Mesenchymal stem cell (in vitro differentiated cells and primary cell): Measurements from ENCODE around the gene PFAS.

Experiments used
- DNase-seq: peaks from one replicate; pipeline ENCODE4 v3.0.0-alpha.2; 2013
- H2AFZ ChIP-seq: one replicate; pipeline ENCODE4 v1.6.1; 2013; ENCODE audit warnings: low read depth, mild to moderate bottlenecking, control low read depth, inconsistent platforms, low read length, moderate library complexity
- H2AK5ac ChIP-seq: 2 replicates; pipeline ENCODE4 v1.6.1; 2013; ENCODE audit warnings: low read length, moderate library complexity, mild to moderate bottlenecking, inconsistent platforms; ENCODE audit not compliant: severe bottlenecking
- H2BK120ac ChIP-seq: one replicate; pipeline ENCODE4 v1.6.1; 2013; ENCODE audit warnings: low read depth, mild to moderate bottlenecking, inconsistent platforms, low read length, moderate library complexity
- H2BK12ac ChIP-seq, 2 experiments: one replicate each; pipeline ENCODE4 v1.6.1; 2013; ENCODE audit warnings: inconsistent platforms in 2 of 2, low read length in 2 of 2, mild to moderate bottlenecking in 2 of 2, moderate library complexity in 2 of 2, control low read depth in 1 of 2
- H2BK15ac ChIP-seq: one replicate; pipeline ENCODE4 v1.6.1; 2013; ENCODE audit warnings: mild to moderate bottlenecking, low read depth, inconsistent platforms; ENCODE audit not compliant: poor library complexity, severe bottlenecking
- H2BK5ac ChIP-seq: 2 replicates; pipeline ENCODE4 v1.6.1; 2013; ENCODE audit warnings: low read depth, mild to moderate bottlenecking, low read length, control low read depth, inconsistent platforms; ENCODE audit not compliant: poor library complexity, severe bottlenecking
- H3K14ac ChIP-seq, 2 experiments: one replicate each; pipeline ENCODE4 v1.6.1; 2013; ENCODE audit warnings: inconsistent platforms in 2 of 2, low read length in 2 of 2, control low read depth in 1 of 2, mild to moderate bottlenecking in 1 of 2, moderate library complexity in 1 of 2
- H3K18ac ChIP-seq, 2 experiments: one replicate each; pipeline ENCODE4 v1.6.1; 2013; ENCODE audit warnings: inconsistent platforms in 2 of 2, low read length in 2 of 2, control low read depth in 1 of 2, low read depth in 1 of 2, mild to moderate bottlenecking in 1 of 2
- H3K23ac ChIP-seq, 2 experiments: one replicate each; pipeline ENCODE4 v1.6.1; 2013; ENCODE audit warnings: inconsistent platforms in 2 of 2, low read length in 2 of 2, mild to moderate bottlenecking in 2 of 2, moderate library complexity in 2 of 2, control low read depth in 1 of 2
- H3K27ac ChIP-seq: 2 replicates; pipeline ENCODE4 v1.5.1; 2013; ENCODE audit warnings: mild to moderate bottlenecking, moderate library complexity, low read length, control low read depth, inconsistent platforms; ENCODE audit not compliant: poor library complexity, severe bottlenecking
- H3K27me3 ChIP-seq, 2 experiments: 2 replicates each; pipeline versions ENCODE4 v1.6.1 to v1.7.0; 2013; ENCODE audit warnings: low read length in 2 of 2, mild to moderate bottlenecking in 2 of 2, moderate library complexity in 2 of 2, control low read depth in 1 of 2, inconsistent platforms in 1 of 2; ENCODE audit not compliant: control insufficient read depth in 1 of 2, insufficient read depth in 1 of 2
- H3K36me3 ChIP-seq, 2 experiments: 2 replicates each; pipeline versions ENCODE4 v1.6.1 to v1.7.0; 2013; ENCODE audit warnings: low read length in 2 of 2, control low read depth in 1 of 2, inconsistent platforms in 1 of 2, low read depth in 1 of 2, mild to moderate bottlenecking in 1 of 2; ENCODE audit not compliant: insufficient read depth in 2 of 2, control insufficient read depth in 1 of 2
- H3K4ac ChIP-seq, 2 experiments: one replicate each; pipeline ENCODE4 v1.6.1; 2013; ENCODE audit warnings: inconsistent platforms in 2 of 2, low read length in 2 of 2, mild to moderate bottlenecking in 2 of 2, moderate library complexity in 2 of 2, control low read depth in 1 of 2, low read depth in 1 of 2
- H3K4me1 ChIP-seq: 2 replicates; pipeline ENCODE4 v1.6.1; 2013; ENCODE audit warnings: low read depth, low read length, control low read depth; ENCODE audit not compliant: control insufficient read depth, insufficient read depth
- H3K4me2 ChIP-seq: 2 replicates; pipeline ENCODE4 v1.6.1; 2013; ENCODE audit warnings: low read length, mild to moderate bottlenecking, inconsistent platforms; ENCODE audit not compliant: poor library complexity, severe bottlenecking
- H3K4me3 ChIP-seq, 2 experiments: 2 replicates each; pipeline versions ENCODE4 v1.5.1 to v1.7.0; 2013; ENCODE audit warnings: low read length in 2 of 2, mild to moderate bottlenecking in 2 of 2, control low read depth in 1 of 2, low read depth in 1 of 2; ENCODE audit not compliant: insufficient read depth in 1 of 2
- H3K79me1 ChIP-seq: replicated peaks from 2 replicates; pipeline ENCODE4 v1.6.1; 2013; ENCODE audit warnings: mild to moderate bottlenecking, control low read depth, low read length, inconsistent platforms; ENCODE audit not compliant: poor library complexity, severe bottlenecking
- H3K9ac ChIP-seq: 2 replicates; pipeline ENCODE4 v1.7.0; 2013; ENCODE audit warnings: mild to moderate bottlenecking, low read length, moderate library complexity
- H3K9me3 ChIP-seq: 2 replicates; pipeline ENCODE4 v1.7.0; 2013; ENCODE audit warnings: mild to moderate bottlenecking, low read length; ENCODE audit not compliant: control insufficient read depth
- H4K8ac ChIP-seq: one replicate; pipeline ENCODE4 v1.6.1; 2013; ENCODE audit warnings: inconsistent platforms, mild to moderate bottlenecking, low read length, moderate library complexity
- H4K91ac ChIP-seq: one replicate; pipeline ENCODE4 v1.6.1; 2013; ENCODE audit warnings: mild to moderate bottlenecking, low read length, inconsistent platforms
- WGBS: methylation state at CpG from one replicate; pipeline ENCODE4 v1.1.7; 2013; ENCODE audit warnings: mixed read lengths; 5-methylcytosine and 5-hydroxymethylcytosine counted together

Gene PFAS

GRCh38 chr17:8318010-8318935 is 69.2 kb downstream of the PFAS start:
- DNase-seq: no peak
- no peak overlapping the region for H3K18ac ChIP-seq
- no peak overlapping the region for H4K91ac ChIP-seq
- no peak overlapping the region for H3K14ac ChIP-seq
- H2BK5ac ChIP-seq: no peak overlapping the region
- no peak overlapping the region for H3K9ac ChIP-seq
- H3K27ac ChIP-seq: no peak overlapping the region
- H3K9me3 ChIP-seq: no peaks in the 10 kb centered on the region
- H3K79me1 ChIP-seq: no peaks in the 10 kb centered on the region
- 80% methylated on average over 23 of the region's 24 CpGs for WGBS
- H3K4me1 ChIP-seq: peaks cover 11% of the 10 kb centered on the region
- H2AFZ ChIP-seq: no peak overlapping the region
- H2BK12ac ChIP-seq: no peak overlapping the region
- H2BK15ac ChIP-seq: no peak overlapping the region
- no peak overlapping the region for H3K4me2 ChIP-seq
- no peak overlapping the region for H2AK5ac ChIP-seq
- no peak overlapping the region for H3K4me3 ChIP-seq
- H2BK120ac ChIP-seq: no peak overlapping the region
- H3K27me3 ChIP-seq: peaks cover 59 to 63% of the 10 kb centered on the region in 2 experiments
- no peak overlapping the region for H4K8ac ChIP-seq
- H3K23ac ChIP-seq: no peak overlapping the region
- no peaks in the 10 kb centered on the region for H3K36me3 ChIP-seq
- H3K4ac ChIP-seq: no peak overlapping the region
